H1 (cell line): ENCODE data around the gene MRGPRE. TPM values are rescaled to one million over a fixed set of nuclear protein-coding genes. Genes with fewer than 3 reads are reported as not detected.

ENCODE experiments used
- CEBPB ChIP-seq: IDR thresholded peaks from 2 replicates; pipeline ENCODE4 v1.6.1; 2012; ENCODE audit warnings: low read depth, low read length
- CHD7 ChIP-seq: fragments of 300-600 bp; sonication (generic); IDR thresholded peaks from 2 replicates; pipeline ENCODE4 v1.7.1; 2012; ENCODE audit warnings: low read length, moderate library complexity, mild to moderate bottlenecking, inconsistent platforms; ENCODE audit not compliant: insufficient replicate concordance
- NANOG ChIP-seq: IDR thresholded peaks from 2 replicates; pipeline ENCODE4 v1.6.1; 2011; ENCODE audit warnings: low read length, low read depth, mild to moderate bottlenecking, inconsistent platforms; ENCODE audit not compliant: insufficient read depth, poor library complexity, severe bottlenecking
- POLR2AphosphoS5 ChIP-seq: IDR thresholded peaks from 2 replicates; pipeline ENCODE4 v1.6.1; 2011; ENCODE audit warnings: low read depth, low read length
- YY1 ChIP-seq: IDR thresholded peaks from 2 replicates; pipeline ENCODE4 v1.6.1; 2011; ENCODE audit warnings: low read depth, mild to moderate bottlenecking, low read length
- polyA plus RNA-seq, 7 experiments: library from polyadenylated mRNA; depleted of rRNA in 3 of 7; stranded (reverse) in 5 of 7; unstranded in 2 of 7; fragments of >200 nt in 5 of 7; fragments of 200-250 nt in 2 of 7; gene quantifications; 1 replicate in 5 of 7; 2 replicates in 1 of 7; 4 replicates in 1 of 7; pipeline versions ENCODE4 v1.2.1 to v1.2.3, GENCODE V29; 2011 to 2013; ENCODE audit warnings: missing spikeins in 2 of 7, mixed read lengths in 2 of 7
- total RNA-seq: library from RNA; stranded (reverse); fragmentation: NEBNext Ultra II Directional; extraction: Animal tissue kit (Norgen Biotek cat#: 25700); gene quantifications from 2 replicates; pipeline ENCODE4 v1.2.1, GENCODE V29; 2021

The MRGPRE gene
- total and polyA plus RNA-seq, 2 of the 8 experiments (the other 6 are each of a cell fraction or from before 2014, with no cell fraction given) = not detected

- no peak for TF ChIP-seq CHD7
- no peak for TF ChIP-seq CEBPB
- no peak for TF ChIP-seq NANOG
- TF ChIP-seq POLR2AphosphoS5 = no peak
- no peak for TF ChIP-seq YY1
- TF ChIP-seq, all 59 proteins: peak for 0
These were observed 4.4 kb downstream of the MRGPRE start (continued) for GRCh38 chr11:3227568-3228444.
